PC-9 (cell line): ENCODE data around the gene PFKFB3.

Source experiments
- CTCF ChIP-seq: fragments of 200-600 bp; sonication (generic); conservative IDR thresholded peaks from 2 replicates; pipeline ENCODE4 v1.6.1; 2017; ENCODE audit warnings: mixed run types, antibody characterized with exemption, mild to moderate bottlenecking, moderate library complexity
- EZH2 ChIP-seq: fragments of 200-600 bp; sonication (generic); IDR thresholded peaks from 2 replicates; pipeline ENCODE4 v1.8.0; 2017; ENCODE audit warnings: antibody characterized with exemption, low read depth

- no peak for TF ChIP-seq CTCF
- no peak for TF ChIP-seq EZH2
Observed at GRCh38 chr10:6255548-6256061, 52.9 kb downstream of the PFKFB3 start.
